MM.1S (cell line): ENCODE results near the gene ZFHX3.

ENCODE experiments used
- DNase-seq: peaks from one replicate; pipeline ENCODE4 v3.0.0-alpha.2; 2015
- H2AFZ ChIP-seq: fragments of 300-600 bp; sonication (generic); 2 replicates; pipeline ENCODE4 v1.6.0; 2016; ENCODE audit warnings: antibody characterized with exemption, low read length
- H3F3A ChIP-seq: fragments of 300-600 bp; sonication (generic); 2 replicates; pipeline ENCODE4 v1.6.1; 2016; ENCODE audit warnings: mild to moderate bottlenecking, antibody characterized with exemption, low read length, moderate library complexity, mixed read lengths; ENCODE audit not compliant: insufficient read depth
- H3K27ac ChIP-seq: fragments of 300-600 bp; sonication (generic); 2 replicates; pipeline ENCODE4 v1.5.1; 2016; ENCODE audit warnings: mild to moderate bottlenecking, low read length
- H3K27me3 ChIP-seq: fragments of 300-600 bp; sonication (generic); replicated peaks from 2 replicates; pipeline ENCODE4 v1.6.0; 2016; ENCODE audit warnings: low read length; ENCODE audit not compliant: insufficient read depth
- H3K36me3 ChIP-seq: fragments of 300-600 bp; sonication (generic); replicated peaks from 2 replicates; pipeline ENCODE4 v1.6.1; 2016; ENCODE audit warnings: mild to moderate bottlenecking, low read length, mixed read lengths; ENCODE audit not compliant: insufficient read depth
- H3K4me1 ChIP-seq: fragments of 300-600 bp; sonication (generic); 2 replicates; pipeline ENCODE4 v1.6.1; 2016; ENCODE audit warnings: low read length, mixed read lengths
- H3K4me2 ChIP-seq: fragments of 300-600 bp; sonication (generic); 2 replicates; pipeline ENCODE4 v1.6.0; 2016; ENCODE audit warnings: low read depth, low read length
- H3K4me3 ChIP-seq: fragments of 300-600 bp; sonication (generic); 2 replicates; pipeline ENCODE4 v1.5.1; 2016; ENCODE audit warnings: low read length, mixed read lengths
- H3K79me2 ChIP-seq: fragments of 300-600 bp; sonication (generic); 2 replicates; pipeline ENCODE4 v1.6.1; 2016; ENCODE audit warnings: mixed run types, low read length, mixed read lengths
- H3K9ac ChIP-seq: fragments of 300-600 bp; sonication (generic); 2 replicates; pipeline ENCODE4 v1.6.1; 2016; ENCODE audit warnings: low read length, mixed read lengths
- H3K9me2 ChIP-seq: fragments of 300-600 bp; sonication (generic); replicated peaks from 2 replicates; pipeline ENCODE4 v1.6.1; 2016; ENCODE audit warnings: mild to moderate bottlenecking, low read length, mixed read lengths; ENCODE audit not compliant: insufficient read depth
- H3K9me3 ChIP-seq: fragments of 300-600 bp; sonication (generic); replicated peaks from 2 replicates; pipeline ENCODE4 v1.6.1; 2016; ENCODE audit warnings: mild to moderate bottlenecking, low read length, mixed read lengths; ENCODE audit not compliant: insufficient read depth
- H4K20me1 ChIP-seq: fragments of 300-600 bp; sonication (generic); 2 replicates; pipeline ENCODE4 v1.6.1; 2016; ENCODE audit warnings: mild to moderate bottlenecking, low read length, moderate library complexity, mixed read lengths; ENCODE audit not compliant: insufficient read depth
- EZH2 ChIP-seq: fragments of 300-600 bp; sonication (generic); optimal IDR thresholded peaks from 2 replicates; pipeline ENCODE3; 2017; ENCODE audit warnings: low read depth, mild to moderate bottlenecking, antibody characterized with exemption, low read length, mixed read lengths
- EZH2phosphoT487 ChIP-seq: fragments of 300-600 bp; sonication (generic); IDR thresholded peaks from 2 replicates; pipeline ENCODE4 v1.6.1; 2018; ENCODE audit warnings: antibody characterized with exemption, low read length
- TF ChIP-seq, protein P1 (sequence below): fragments of 300-600 bp; sonication (generic); IDR thresholded peaks from 2 replicates; pipeline ENCODE4 v1.5.1; 2016; ENCODE audit warnings: antibody characterized with exemption, low read length, mixed read lengths

Gene ZFHX3

GRCh38 chr16:72910381-72910780 is 137.5 kb downstream of the ZFHX3 start:
- Histone ChIP-seq H3K27ac (no peak overlapping the region), H3K4me3 (no peak overlapping the region), H3F3A (no peaks in the 10 kb centered on the region), H3K79me2 (no peaks in the 10 kb centered on the region), H3K4me2 (no peak overlapping the region), H3K4me1 (no peaks in the 10 kb centered on the region), H3K9ac (no peak overlapping the region), H3K9me3 (no peaks in the 10 kb centered on the region), H3K9me2 (no peaks in the 10 kb centered on the region), H3K27me3 (no peaks in the 10 kb centered on the region), H2AFZ (no peak overlapping the region), H4K20me1 (no peaks in the 10 kb centered on the region), H3K36me3 (no peaks in the 10 kb centered on the region)
- DNase-seq, result no peak
- no peak for TF ChIP-seq EZH2
- TF ChIP-seq, protein P1, sequence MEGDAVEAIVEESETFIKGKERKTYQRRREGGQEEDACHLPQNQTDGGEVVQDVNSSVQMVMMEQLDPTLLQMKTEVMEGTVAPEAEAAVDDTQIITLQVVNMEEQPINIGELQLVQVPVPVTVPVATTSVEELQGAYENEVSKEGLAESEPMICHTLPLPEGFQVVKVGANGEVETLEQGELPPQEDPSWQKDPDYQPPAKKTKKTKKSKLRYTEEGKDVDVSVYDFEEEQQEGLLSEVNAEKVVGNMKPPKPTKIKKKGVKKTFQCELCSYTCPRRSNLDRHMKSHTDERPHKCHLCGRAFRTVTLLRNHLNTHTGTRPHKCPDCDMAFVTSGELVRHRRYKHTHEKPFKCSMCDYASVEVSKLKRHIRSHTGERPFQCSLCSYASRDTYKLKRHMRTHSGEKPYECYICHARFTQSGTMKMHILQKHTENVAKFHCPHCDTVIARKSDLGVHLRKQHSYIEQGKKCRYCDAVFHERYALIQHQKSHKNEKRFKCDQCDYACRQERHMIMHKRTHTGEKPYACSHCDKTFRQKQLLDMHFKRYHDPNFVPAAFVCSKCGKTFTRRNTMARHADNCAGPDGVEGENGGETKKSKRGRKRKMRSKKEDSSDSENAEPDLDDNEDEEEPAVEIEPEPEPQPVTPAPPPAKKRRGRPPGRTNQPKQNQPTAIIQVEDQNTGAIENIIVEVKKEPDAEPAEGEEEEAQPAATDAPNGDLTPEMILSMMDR, result no peak
- TF ChIP-seq EZH2phosphoT487, result no peak

- Histone ChIP-seq H3K79me2 (no peaks in the 10 kb centered on the region), H3K4me2 (no peak overlapping the region), H3K27me3 (no peaks in the 10 kb centered on the region)
Measured at GRCh38 chr16:72909196-72909595, 138.7 kb downstream of the ZFHX3 start.

GRCh38 chr16:72908362-72909167 is 139.4 kb downstream of the ZFHX3 start:
- H4K20me1 ChIP-seq, result no peaks in the 10 kb centered on the region
- no peak overlapping the region for H3K9ac ChIP-seq
- H3K36me3 ChIP-seq, result no peaks in the 10 kb centered on the region
- H2AFZ ChIP-seq, result no peak overlapping the region
- no peaks in the 10 kb centered on the region for H3K79me2 ChIP-seq
- TF ChIP-seq EZH2phosphoT487, result no peak
- TF ChIP-seq, protein P1, result no peak
- TF ChIP-seq EZH2, result no peak
- H3K4me2 ChIP-seq, result no peak overlapping the region
- H3K4me1 ChIP-seq, result no peaks in the 10 kb centered on the region
- H3K27me3 ChIP-seq, result no peaks in the 10 kb centered on the region
- H3F3A ChIP-seq, result no peaks in the 10 kb centered on the region
- H3K9me2 ChIP-seq, result no peaks in the 10 kb centered on the region
- H3K4me3 ChIP-seq, result no peak overlapping the region
- DNase-seq, result no peak
- H3K9me3 ChIP-seq, result no peaks in the 10 kb centered on the region
- no peak overlapping the region for H3K27ac ChIP-seq

More at GRCh38 chr16:72909196-72909595, 138.7 kb downstream of the ZFHX3 start:
- TF ChIP-seq EZH2, result no peak
- TF ChIP-seq, protein P1, result no peak
- no peak for TF ChIP-seq EZH2phosphoT487
- H3F3A ChIP-seq, result no peaks in the 10 kb centered on the region
- H3K9ac ChIP-seq, result no peak overlapping the region
- H4K20me1 ChIP-seq, result no peaks in the 10 kb centered on the region
- H3K36me3 ChIP-seq, result no peaks in the 10 kb centered on the region
- H3K9me3 ChIP-seq, result no peaks in the 10 kb centered on the region
- H3K4me3 ChIP-seq, result no peak overlapping the region
- DNase-seq, result no peak
- H3K27ac ChIP-seq, result no peak overlapping the region
- no peaks in the 10 kb centered on the region for H3K9me2 ChIP-seq
- no peak overlapping the region for H2AFZ ChIP-seq
- no peaks in the 10 kb centered on the region for H3K4me1 ChIP-seq
